ENCODE data around the gene SLC35F3. TPM values are rescaled to one million over a fixed set of nuclear protein-coding genes. Genes with fewer than 3 reads are reported as not detected.
"Not testable (repeated sequence)": the region's sequence is repeated elsewhere in the genome, so short reads cannot be mapped to it uniquely, and the experiment has no call there.

The SLC35F3 gene
- total RNA-seq, 8 experiments from 2014 or later, result 0.46 to 2.1 (median 0.71) TPM; not detected in 3

- Histone ChIP-seq H3K4me1 (replicated peaks in 1 of 2) (no peaks in the 10 kb centered on the region), H3K27ac (no peak overlapping the region), H3K4me3 (no peak overlapping the region)
- ATAC-seq (replicated peaks in 6 of 8), result no peak
- in situ Hi-C loops (cut with MboI; ENCODE audit: low pct_unique_long_range_greater_than_20kb in 2 of 9, low sequenced_read_pairs in 9 of 9, unreplicated experiment in 9 of 9), result loop anchor here in 3 of 9 experiments (25.0 kb wide), 2 partner anchors 163 to 188 kb away; no protein-coding TSS in a partner anchor
- WGBS, 10 experiments, result 23 to 100% (median 85%) methylated on average over 1 to 2 of the region's 2 CpGs
These were observed 395.6 kb downstream of the SLC35F3 start for GRCh38 chr1:234300096-234300495.

GRCh38 chr1:234301663-234302062 lies 397.2 kb downstream of the SLC35F3 start:
- H3K4me1 ChIP-seq (replicated peaks in 1 of 2); H3K4me3 ChIP-seq; H3K27ac ChIP-seq; ATAC-seq (replicated peaks in 6 of 8): not testable (repeated sequence)
- WGBS, 10 experiments, result 0 to 60% (median 49%) methylated on average over 1 of the region's 1 CpG; no CpG with 5 or more reads in 4 of the 10 experiments
- in situ Hi-C loops (cut with MboI; ENCODE audit: low pct_unique_long_range_greater_than_20kb in 2 of 9, low sequenced_read_pairs in 9 of 9, unreplicated experiment in 9 of 9), result loop anchor here in 3 of 9 experiments (25.0 kb wide), 2 partner anchors 164 to 189 kb away; no protein-coding TSS in a partner anchor

GRCh38 chr1:234302354-234302962 lies 398.0 kb downstream of the SLC35F3 start:
- in situ Hi-C loops (cut with MboI; ENCODE audit: low pct_unique_long_range_greater_than_20kb in 2 of 9, low sequenced_read_pairs in 9 of 9, unreplicated experiment in 9 of 9), result loop anchor here in 3 of 9 experiments (25.0 kb wide), 2 partner anchors 165 to 190 kb away; no protein-coding TSS in a partner anchor
- Histone ChIP-seq H3K4me3 (no peak overlapping the region), H3K27ac (no peak overlapping the region), H3K4me1 (replicated peaks in 1 of 2) (no peaks in the 10 kb centered on the region)
- no peak for ATAC-seq (replicated peaks in 6 of 8)
- WGBS, 10 experiments, result 10 to 85% (median 71%) methylated on average over 3 to 6 of the region's 6 CpGs

GRCh38 chr1:234303231-234303630 lies 398.8 kb downstream of the SLC35F3 start:
- in situ Hi-C loops (cut with MboI; ENCODE audit: low pct_unique_long_range_greater_than_20kb in 2 of 9, low sequenced_read_pairs in 9 of 9, unreplicated experiment in 9 of 9), result loop anchor here in 3 of 9 experiments (25.0 kb wide), 2 partner anchors 166 to 191 kb away; no protein-coding TSS in a partner anchor
- Histone ChIP-seq H3K27ac (no peak overlapping the region), H3K4me1 (replicated peaks in 1 of 2) (no peaks in the 10 kb centered on the region), H3K4me3 (no peak overlapping the region)
- no peak for ATAC-seq (replicated peaks in 6 of 8)
- 0 to 76% (median 42%) methylated on average over 2 to 6 of the region's 6 CpGs for WGBS, 10 experiments

- Histone ChIP-seq H3K4me1 (replicated peaks in 1 of 2) (peaks cover 0 to 2% of the 10 kb centered on the region in 2 donors), H3K4me3 (no peak overlapping the region), H3K27ac (no peak overlapping the region)
- ATAC-seq (replicated peaks in 6 of 8), result no peak
- 31 to 95% (median 80%) methylated on average over 3 to 6 of the region's 6 CpGs for WGBS, 10 experiments
- in situ Hi-C loops (cut with MboI; ENCODE audit: low pct_unique_long_range_greater_than_20kb in 2 of 9, low sequenced_read_pairs in 9 of 9, unreplicated experiment in 9 of 9), result loop anchor here in 3 of 9 experiments (25.0 kb wide), 2 partner anchors 170 to 195 kb away; no protein-coding TSS in a partner anchor
These were observed 403.2 kb downstream of the SLC35F3 start for GRCh38 chr1:234307726-234308125.

GRCh38 chr1:234309243-234309597 lies 404.7 kb downstream of the SLC35F3 start:
- WGBS, 10 experiments, result 38 to 100% (median 82%) methylated on average over 1 to 4 of the region's 4 CpGs; no CpG with 5 or more reads in 2 of the 10 experiments
- in situ Hi-C loops (cut with MboI; ENCODE audit: low pct_unique_long_range_greater_than_20kb in 2 of 9, low sequenced_read_pairs in 9 of 9, unreplicated experiment in 9 of 9), result loop anchor here in 3 of 9 experiments (25.0 kb wide), 2 partner anchors 172 to 197 kb away; no protein-coding TSS in a partner anchor
- Histone ChIP-seq H3K4me3 (no peak overlapping the region), H3K4me1 (replicated peaks in 1 of 2) (peaks cover 0 to 2% of the 10 kb centered on the region in 2 donors), H3K27ac (no peak overlapping the region)
- ATAC-seq (replicated peaks in 6 of 8), result no peak

- no peak overlapping the region for H3K4me3 ChIP-seq
- peaks cover 0 to 2% of the 10 kb centered on the region in 2 donors for H3K4me1 ChIP-seq (replicated peaks in 1 of 2)
- H3K27ac ChIP-seq, result no peak overlapping the region
- in situ Hi-C loops (cut with MboI; ENCODE audit: low pct_unique_long_range_greater_than_20kb in 2 of 9, low sequenced_read_pairs in 9 of 9, unreplicated experiment in 9 of 9), result loop anchor here in 3 of 9 experiments (25.0 kb wide), 2 partner anchors 173 to 198 kb away; no protein-coding TSS in a partner anchor
- ATAC-seq (replicated peaks in 6 of 8), result peak; percentile 65 to 95 (median 86)
- WGBS, 10 experiments, result 0 to 58% (median 27%) methylated on average over 3 to 25 of the region's 26 CpGs; no CpG with 5 or more reads in 1 of the 10 experiments
These were observed 405.4 kb downstream of the SLC35F3 start for GRCh38 chr1:234309598-234310459.

GRCh38 chr1:234310460-234310817 lies 406.0 kb downstream of the SLC35F3 start:
- H3K4me3 ChIP-seq, result no peak overlapping the region
- in situ Hi-C loops (cut with MboI; ENCODE audit: low pct_unique_long_range_greater_than_20kb in 2 of 9, low sequenced_read_pairs in 9 of 9, unreplicated experiment in 9 of 9), result loop anchor here in 3 of 9 experiments (25.0 kb wide), 2 partner anchors 173 to 198 kb away; no protein-coding TSS in a partner anchor
- 17 to 27% (median 20%) methylated on average over 1 of the region's 1 CpG; no CpG with 5 or more reads in 6 of the 10 experiments for WGBS, 10 experiments
- peaks cover 0 to 2% of the 10 kb centered on the region in 2 donors for H3K4me1 ChIP-seq (replicated peaks in 1 of 2)
- ATAC-seq (replicated peaks in 6 of 8), result peak in 5 of 8 experiments; percentile 27 to 44 (median 30)
- no peak overlapping the region for H3K27ac ChIP-seq

GRCh38 chr1:234311414-234311813 lies 406.9 kb downstream of the SLC35F3 start:
- Histone ChIP-seq H3K4me3 (no peak overlapping the region), H3K4me1 (replicated peaks in 1 of 2) (peaks cover 0 to 2% of the 10 kb centered on the region in 2 donors), H3K27ac (no peak overlapping the region)
- 81 to 100% (median 88%) methylated on average over 1 to 6 of the region's 7 CpGs; no CpG with 5 or more reads in 2 of the 10 experiments for WGBS, 10 experiments
- in situ Hi-C loops (cut with MboI; ENCODE audit: low pct_unique_long_range_greater_than_20kb in 2 of 9, low sequenced_read_pairs in 9 of 9, unreplicated experiment in 9 of 9), result loop anchor here in 3 of 9 experiments (25.0 kb wide), 2 partner anchors 174 to 199 kb away; no protein-coding TSS in a partner anchor
- ATAC-seq (replicated peaks in 6 of 8), result no peak

GRCh38 chr1:234313171-234313570 lies 408.7 kb downstream of the SLC35F3 start:
- WGBS, 10 experiments, result 48 to 100% (median 85%) methylated on average over 1 to 4 of the region's 4 CpGs; no CpG with 5 or more reads in 6 of the 10 experiments
- no peak overlapping the region for H3K4me3 ChIP-seq
- in situ Hi-C loops (cut with MboI; ENCODE audit: low pct_unique_long_range_greater_than_20kb in 2 of 9, low sequenced_read_pairs in 9 of 9, unreplicated experiment in 9 of 9), result loop anchor here in 3 of 9 experiments (25.0 kb wide), 2 partner anchors 176 to 201 kb away; no protein-coding TSS in a partner anchor
- ATAC-seq (replicated peaks in 6 of 8), result no peak
- no peak overlapping the region for H3K27ac ChIP-seq
- H3K4me1 ChIP-seq (replicated peaks in 1 of 2), result peaks cover 4 to 8% of the 10 kb centered on the region in 2 donors

- peak in 2 of 8 experiments; percentile 14 to 42 for ATAC-seq (replicated peaks in 6 of 8)
- in situ Hi-C loops (cut with MboI; ENCODE audit: low pct_unique_long_range_greater_than_20kb in 2 of 9, low sequenced_read_pairs in 9 of 9, unreplicated experiment in 9 of 9), result loop anchor here in 3 of 9 experiments (25.0 kb wide), 2 partner anchors 178 to 203 kb away; no protein-coding TSS in a partner anchor
- Histone ChIP-seq H3K4me1 (replicated peaks in 1 of 2) (peaks cover 4 to 7% of the 10 kb centered on the region in 2 donors), H3K27ac (no peak overlapping the region), H3K4me3 (no peak overlapping the region)
- WGBS, 10 experiments, result 43 to 100% (median 68%) methylated on average over 1 to 6 of the region's 6 CpGs
These were observed 410.6 kb downstream of the SLC35F3 start for GRCh38 chr1:234315091-234315541.

GRCh38 chr1:234315588-234315987 lies 411.1 kb downstream of the SLC35F3 start:
- 32 to 100% (median 82%) methylated on average over 1 to 3 of the region's 3 CpGs; no CpG with 5 or more reads in 3 of the 10 experiments for WGBS, 10 experiments
- no peak overlapping the region for H3K27ac ChIP-seq
- H3K4me3 ChIP-seq, result no peak overlapping the region
- in situ Hi-C loops (cut with MboI; ENCODE audit: low pct_unique_long_range_greater_than_20kb in 2 of 9, low sequenced_read_pairs in 9 of 9, unreplicated experiment in 9 of 9), result loop anchor here in 3 of 9 experiments (25.0 kb wide), 2 partner anchors 178 to 203 kb away; no protein-coding TSS in a partner anchor
- no peak for ATAC-seq (replicated peaks in 6 of 8)
- H3K4me1 ChIP-seq (replicated peaks in 1 of 2), result peaks cover 4 to 6% of the 10 kb centered on the region in 2 donors

All from motor neuron (in vitro differentiated cells).